Small intestine (tissue), 7 donors: ENCODE data around the gene PDE11A. TPM values are rescaled to one million over a fixed set of nuclear protein-coding genes. Genes with fewer than 3 reads are reported as not detected.
A peak's percentile ranks its signal among the peaks of the same experiment; 100 is the strongest.

Source experiments
- DNase-seq, 2 donors: peaks; one replicate each; pipeline versions ENCODE4 v3.0.0 to v3.0.0-alpha.2; 2013
- FAIRE-seq: peaks from 2 replicates; lab custom pipeline; 2012; peaks lifted over from hg19 to GRCh38; lab: Jason Lieb, UNC
- H3K27ac ChIP-seq, 3 donors: one replicate each; pipeline ENCODE4 v1.5.1; 2013; ENCODE audit warnings: low read length in 2 of 3, mild to moderate bottlenecking in 2 of 3, control low read depth in 1 of 3, inconsistent platforms in 1 of 3, low read depth in 1 of 3, moderate library complexity in 1 of 3
- H3K27me3 ChIP-seq, 3 donors: one replicate each; pipeline ENCODE4 v1.6.1; 2013; ENCODE audit warnings: low read length in 3 of 3, inconsistent platforms in 1 of 3; ENCODE audit not compliant: control insufficient read depth in 3 of 3, insufficient read depth in 3 of 3
- H3K36me3 ChIP-seq, 3 donors: one replicate each; pipeline ENCODE4 v1.6.1; 2013; ENCODE audit warnings: low read length in 3 of 3, inconsistent platforms in 1 of 3, low read depth in 1 of 3, mild to moderate bottlenecking in 1 of 3, moderate library complexity in 1 of 3; ENCODE audit not compliant: control insufficient read depth in 3 of 3, insufficient read depth in 2 of 3
- H3K4me1 ChIP-seq, 3 donors: one replicate each; pipeline ENCODE4 v1.6.1; 2013; ENCODE audit warnings: low read length in 2 of 3, inconsistent platforms in 1 of 3, low read depth in 1 of 3, mild to moderate bottlenecking in 1 of 3, moderate library complexity in 1 of 3; ENCODE audit not compliant: control insufficient read depth in 3 of 3, insufficient read depth in 2 of 3
- H3K4me3 ChIP-seq, 3 donors: one replicate each; pipeline ENCODE4 v1.5.1; 2013; ENCODE audit warnings: low read length in 3 of 3, control low read depth in 1 of 3, inconsistent platforms in 1 of 3, low read depth in 1 of 3, mild to moderate bottlenecking in 1 of 3, moderate library complexity in 1 of 3
- H3K9me3 ChIP-seq, 2 donors: one replicate each; pipeline ENCODE4 v1.6.1; 2013; ENCODE audit warnings: low read depth in 1 of 2, low read length in 1 of 2; ENCODE audit not compliant: control insufficient read depth in 2 of 2, insufficient read depth in 1 of 2
- WGBS, 3 donors: extraction: QIAGEN DNeasy Blood & Tissue Kit; methylation state at CpG; one replicate each; pipeline ENCODE4 v1.1.7; 2013; 5-methylcytosine and 5-hydroxymethylcytosine counted together
- polyA plus RNA-seq, 4 donors: library from polyadenylated mRNA; stranded (reverse) in 3 of 4; unstranded in 1 of 4; fragments of 200-250 nt in 3 of 4; fragments of 120-200 nt in 1 of 4; gene quantifications; one replicate each; pipeline versions ENCODE4 v1.2.1 to v1.2.3, GENCODE V29; 2013
- donor health status: healthy with polysubstance abuse.
- donor health status: control.
- donor health status: control.
- donor health status: Bipolar disorder and iron deficiency.
- donor health status: healthy.

Gene PDE11A
- polyA plus RNA-seq, 4 donors: 0.27 to 3.8 (median 0.84) TPM

DNA sequence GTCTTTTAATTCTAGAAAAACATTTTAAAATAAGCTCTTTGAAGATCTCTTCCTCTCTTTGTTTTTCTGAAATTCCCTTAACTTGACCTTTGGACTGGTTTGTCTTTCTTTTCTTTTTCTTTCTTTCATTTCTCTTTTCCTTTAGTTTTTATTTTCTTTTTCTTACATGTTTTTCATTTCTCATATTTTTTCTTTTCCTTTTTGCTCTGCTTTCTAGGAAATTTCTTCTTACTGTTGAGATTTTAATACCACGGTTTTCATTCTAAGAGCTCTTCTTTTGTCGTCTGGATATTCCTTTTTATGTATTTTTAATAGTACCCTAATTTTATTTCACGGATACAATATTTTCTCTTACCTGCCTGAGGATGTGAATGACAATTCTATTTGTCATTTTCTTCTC lies 342.2 kb downstream of the PDE11A start:
- H3K27me3 ChIP-seq: no peaks in the 10 kb centered on the region
- H3K9me3 ChIP-seq: no peaks in the 10 kb centered on the region
- peaks cover 0 to 5% (median 0%) of the 10 kb centered on the region in 3 donors for H3K4me1 ChIP-seq
- no peak overlapping the region for H3K27ac ChIP-seq
- no peak for DNase-seq
- no peaks in the 10 kb centered on the region for H3K36me3 ChIP-seq
- H3K4me3 ChIP-seq: no peak overlapping the region
- 87 to 90% (median 88%) methylated on average over 3 of the region's 3 CpGs for WGBS, 3 donors
- FAIRE-seq: no peak

DNA sequence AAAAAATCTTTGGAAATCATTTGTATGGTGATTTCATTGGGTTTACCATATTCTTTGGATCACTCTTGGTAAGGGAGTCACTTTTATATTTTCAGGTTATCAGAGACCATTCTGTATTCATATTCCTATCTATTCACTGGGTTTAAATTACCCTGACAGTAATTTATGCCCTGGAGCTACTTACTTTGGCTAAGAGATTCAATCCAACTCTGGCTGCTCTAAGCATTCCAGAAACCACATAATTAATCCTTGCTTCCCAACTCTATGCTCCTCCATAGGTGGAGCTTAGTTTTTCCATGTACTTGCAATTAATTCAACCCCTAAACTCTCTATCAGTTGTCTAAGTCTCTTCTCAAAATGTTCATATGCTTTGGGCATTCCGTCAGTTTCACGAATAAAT lies 343.7 kb downstream of the PDE11A start:
- 81 to 93% (median 91%) methylated on average over 2 of the region's 2 CpGs for WGBS, 3 donors
- Histone ChIP-seq H3K4me3 (no peak overlapping the region), H3K27me3 (no peaks in the 10 kb centered on the region), H3K27ac (no peak overlapping the region), H3K4me1 (peaks cover 0 to 10% (median 0%) of the 10 kb centered on the region in 3 donors), H3K9me3 (no peaks in the 10 kb centered on the region), H3K36me3 (no peaks in the 10 kb centered on the region)
- no peak for DNase-seq
- FAIRE-seq: no peak

DNA sequence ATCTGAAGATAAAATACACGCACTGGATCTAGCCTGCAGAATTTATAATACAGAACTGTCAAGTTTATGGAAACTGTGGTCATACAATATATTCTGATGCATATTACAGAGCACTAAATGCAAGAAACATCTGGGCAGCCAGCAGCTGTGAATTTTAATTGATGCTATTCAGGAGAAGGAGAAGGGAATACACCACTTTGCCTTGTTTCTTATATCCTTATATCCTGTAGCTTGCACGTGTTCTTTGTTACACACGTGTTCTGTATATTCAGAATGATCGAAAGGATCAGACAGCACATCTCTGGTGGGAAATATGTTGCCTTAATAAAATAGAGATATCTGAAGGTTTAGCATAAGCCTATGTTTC lies 344.2 kb downstream of the PDE11A start:
- FAIRE-seq (no peak), DNase-seq (no peak)
- 67 to 75% (median 70%) methylated on average over 4 of the region's 4 CpGs for WGBS, 3 donors
- Histone ChIP-seq H3K9me3 (no peaks in the 10 kb centered on the region), H3K27me3 (no peaks in the 10 kb centered on the region), H3K27ac (no peak overlapping the region), H3K4me3 (no peak overlapping the region), H3K36me3 (no peaks in the 10 kb centered on the region), H3K4me1 (peaks cover 0 to 10% (median 0%) of the 10 kb centered on the region in 3 donors)

DNA sequence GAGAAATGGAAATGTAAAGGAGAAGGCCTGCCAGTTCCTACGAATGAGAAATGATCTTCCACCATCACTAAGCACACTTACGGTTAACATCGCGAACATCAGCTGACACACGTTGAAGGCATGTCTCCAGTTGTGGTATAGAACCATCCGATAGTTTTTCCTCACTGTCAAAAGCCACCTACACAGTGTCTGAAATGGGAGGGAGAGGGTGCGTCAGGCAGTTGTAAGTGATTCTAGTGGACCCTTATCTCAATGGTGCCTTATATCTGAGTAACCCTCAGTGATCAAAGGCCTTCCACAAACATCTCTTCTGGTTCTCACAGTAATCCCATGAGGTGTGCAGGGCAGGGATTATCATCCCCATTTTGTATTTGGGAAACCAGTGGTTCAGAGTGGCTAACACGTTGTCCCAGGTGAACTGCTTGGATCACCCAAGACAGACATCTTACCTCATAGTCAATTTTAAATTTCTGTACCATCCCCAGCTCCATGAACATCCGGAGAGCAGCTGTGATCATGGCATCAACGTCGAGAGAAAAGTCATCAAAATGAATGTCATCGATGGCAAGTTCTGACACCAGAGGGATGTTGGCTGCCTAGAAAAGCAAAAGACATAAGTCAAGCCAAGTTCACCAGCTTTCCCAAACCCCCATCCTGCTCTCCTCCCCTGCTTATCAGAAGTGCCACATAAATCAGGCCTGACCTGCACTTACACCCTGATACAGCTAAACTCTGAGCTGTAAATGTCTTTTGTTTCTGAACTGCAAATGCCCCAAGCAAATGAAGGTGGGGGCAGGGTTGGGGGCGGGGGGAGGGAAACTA lies 344.8 kb downstream of the PDE11A start:
- H3K27me3 ChIP-seq: no peaks in the 10 kb centered on the region
- DNase-seq (no peak), FAIRE-seq (no peak)
- no peaks in the 10 kb centered on the region for H3K36me3 ChIP-seq
- H3K4me3 ChIP-seq: no peak overlapping the region
- no peaks in the 10 kb centered on the region for H3K9me3 ChIP-seq
- H3K4me1 ChIP-seq: peaks cover 0 to 10% (median 0%) of the 10 kb centered on the region in 3 donors
- H3K27ac ChIP-seq: no peak overlapping the region
- 72 to 81% (median 75%) methylated on average over 13 of the region's 13 CpGs for WGBS, 3 donors

DNA sequence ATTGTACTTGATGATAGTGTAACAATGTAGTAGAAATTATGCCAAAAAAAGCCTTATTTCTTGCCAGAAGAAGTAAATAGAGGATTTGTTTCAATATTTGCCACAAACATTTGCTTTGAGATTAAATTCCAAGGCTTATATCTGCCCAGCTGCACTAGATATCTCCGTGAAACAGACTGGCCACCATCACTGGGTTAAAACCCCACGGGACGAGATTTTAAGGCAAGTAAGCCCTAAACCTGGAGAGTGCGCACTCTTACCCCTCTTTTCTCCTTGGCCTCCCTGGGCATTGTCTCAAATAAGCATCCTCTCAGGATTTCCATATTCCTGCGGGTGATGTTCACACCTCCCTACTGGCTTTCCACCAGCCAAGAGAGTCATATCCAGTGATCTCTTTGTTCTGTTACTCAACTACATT lies 345.6 kb downstream of the PDE11A start:
- H3K4me1 ChIP-seq: peaks cover 0 to 10% (median 0%) of the 10 kb centered on the region in 3 donors
- H3K27ac ChIP-seq: peak overlapping the region in 1 of 3 donors; percentile 12
- FAIRE-seq (no peak), DNase-seq (no peak)
- no peak overlapping the region for H3K4me3 ChIP-seq
- H3K9me3 ChIP-seq: no peaks in the 10 kb centered on the region
- no peaks in the 10 kb centered on the region for H3K27me3 ChIP-seq
- no peaks in the 10 kb centered on the region for H3K36me3 ChIP-seq
- 74 to 87% (median 83%) methylated on average over 5 of the region's 5 CpGs for WGBS, 3 donors

DNA sequence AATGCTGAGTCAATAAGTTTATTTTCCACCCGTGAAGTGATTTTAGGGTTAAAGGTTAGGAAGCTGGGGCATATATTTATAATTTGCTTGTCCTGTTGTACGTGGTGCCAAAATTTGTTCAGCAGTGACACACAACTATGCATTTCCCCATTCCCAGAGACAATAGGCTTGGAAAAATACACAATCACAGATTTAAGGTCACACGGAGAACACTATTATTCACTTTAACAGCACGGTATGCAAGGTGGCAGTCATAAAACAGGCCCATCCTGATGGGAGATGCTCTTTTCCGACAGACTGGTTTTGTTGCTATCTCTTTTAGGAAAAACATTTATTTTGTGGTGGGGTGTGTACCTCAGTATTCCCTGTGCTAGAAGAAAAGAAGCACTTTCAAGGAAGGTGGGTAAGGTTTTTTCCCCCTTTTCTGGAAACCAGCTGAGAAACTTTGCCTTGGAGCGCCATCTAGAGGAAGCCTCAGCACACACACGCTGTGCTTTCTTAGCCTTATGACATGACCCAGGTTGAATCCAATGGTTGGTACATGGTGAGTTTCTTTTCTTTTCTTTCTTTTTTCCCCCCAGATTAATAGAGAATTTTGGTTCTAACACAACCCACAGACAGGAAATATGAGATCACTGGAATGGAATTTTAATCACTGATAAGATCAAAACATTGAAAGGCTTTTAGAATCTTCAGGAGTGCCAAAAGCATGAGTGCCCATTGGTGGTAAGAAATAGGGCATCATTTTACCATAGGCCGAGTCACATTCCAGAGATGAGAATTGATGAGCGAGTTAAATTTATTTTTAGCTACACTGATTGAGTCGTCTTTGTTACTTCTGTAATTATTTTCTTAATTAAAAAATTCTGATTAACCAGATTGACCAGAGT lies 347.9 kb downstream of the PDE11A start:
- no peaks in the 10 kb centered on the region for H3K27me3 ChIP-seq
- WGBS, 3 donors: 30 to 41% (median 32%) methylated on average over 10 of the region's 10 CpGs
- peaks cover 0 to 10% (median 0%) of the 10 kb centered on the region in 3 donors for H3K4me1 ChIP-seq
- no peak for FAIRE-seq
- H3K9me3 ChIP-seq: no peaks in the 10 kb centered on the region
- peak; percentile 44 to 62 for DNase-seq
- no peak overlapping the region for H3K27ac ChIP-seq
- H3K4me3 ChIP-seq: no peak overlapping the region
- no peaks in the 10 kb centered on the region for H3K36me3 ChIP-seq

DNA sequence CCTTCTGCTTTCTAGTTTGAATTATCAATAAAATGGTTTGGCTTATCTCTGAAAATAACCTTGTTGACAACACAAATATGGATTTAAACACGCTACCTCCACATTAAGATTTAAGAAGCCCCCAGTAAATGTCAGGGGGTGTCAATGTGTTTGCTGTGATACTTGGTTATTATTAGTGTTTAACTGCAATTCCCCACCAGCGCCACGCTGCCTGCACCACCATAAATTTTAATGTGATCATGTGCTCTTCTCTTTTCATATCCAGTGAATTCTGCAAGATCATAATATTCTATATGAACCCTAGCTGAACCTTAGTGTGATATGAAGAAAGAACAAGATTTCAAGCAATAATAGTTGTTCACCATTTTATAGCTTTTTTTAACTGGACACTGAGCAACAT lies 349.3 kb downstream of the PDE11A start:
- peaks cover 0 to 10% (median 0%) of the 10 kb centered on the region in 3 donors for H3K4me1 ChIP-seq
- no peaks in the 10 kb centered on the region for H3K36me3 ChIP-seq
- H3K9me3 ChIP-seq: no peaks in the 10 kb centered on the region
- 88 to 90% (median 89%) methylated on average over 3 of the region's 3 CpGs for WGBS, 3 donors
- no peak for FAIRE-seq
- DNase-seq: no peak
- no peaks in the 10 kb centered on the region for H3K27me3 ChIP-seq
- no peak overlapping the region for H3K27ac ChIP-seq
- H3K4me3 ChIP-seq: no peak overlapping the region

DNA sequence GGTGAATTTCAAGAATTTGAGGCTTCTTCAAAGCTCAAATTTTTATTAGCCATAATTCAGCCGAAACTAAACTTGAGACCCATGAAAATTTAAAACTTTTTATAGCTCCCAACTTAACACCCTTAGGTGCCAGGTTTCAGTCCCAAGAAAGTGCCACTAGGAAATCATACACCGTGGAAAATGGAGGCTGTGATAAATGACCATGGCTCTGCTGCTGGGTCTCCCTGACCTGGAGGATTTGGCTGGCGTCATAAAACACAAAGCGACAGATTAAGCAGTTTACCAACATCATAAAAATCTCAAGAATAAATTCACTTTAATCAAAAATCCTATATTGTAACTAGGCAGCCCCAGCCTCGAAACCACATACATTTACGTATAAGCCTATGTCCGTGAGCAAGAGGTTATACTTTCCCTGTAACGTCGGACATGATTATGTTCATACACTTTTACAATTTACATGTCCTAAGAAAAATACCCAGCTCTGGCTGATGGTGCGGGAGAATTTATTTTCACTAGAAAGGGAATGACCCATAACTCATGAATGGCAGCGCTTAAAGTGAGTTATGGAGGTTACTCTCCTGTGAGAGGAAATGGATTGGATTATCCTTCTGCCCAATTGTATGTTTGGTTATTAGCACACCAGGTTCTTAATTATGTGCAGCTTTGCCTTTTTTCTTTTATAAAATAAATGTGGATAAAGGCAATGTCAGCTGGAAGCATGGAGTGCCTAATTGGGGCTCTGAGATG lies 350.6 kb downstream of the PDE11A start:
- Histone ChIP-seq H3K27ac (no peak overlapping the region), H3K4me3 (no peak overlapping the region), H3K9me3 (no peaks in the 10 kb centered on the region), H3K4me1 (peaks cover 0 to 5% (median 0%) of the 10 kb centered on the region in 3 donors), H3K36me3 (no peaks in the 10 kb centered on the region), H3K27me3 (no peaks in the 10 kb centered on the region)
- FAIRE-seq (no peak), DNase-seq (no peak)
- 84 to 89% (median 85%) methylated on average over 11 of the region's 11 CpGs for WGBS, 3 donors
